Retinal pigment epithelial cell (primary cell): Measurements from ENCODE around the gene ADK.

ENCODE experiments used
- DNase-seq: peaks from one replicate; pipeline ENCODE4 v3.0.0-alpha.2; 2010; ENCODE audit warnings: low read depth
- H3K4me3 ChIP-seq: 2 replicates; pipeline ENCODE4 v1.5.1; 2011; ENCODE audit warnings: mild to moderate bottlenecking, low read length, control low read depth, moderate library complexity
- CTCF ChIP-seq: conservative IDR thresholded peaks from 2 replicates; pipeline ENCODE4 v1.5.1; 2011; ENCODE audit warnings: low read depth, low read length, control low read depth, inconsistent platforms

The ADK gene

GRCh38 chr10:74373059-74373458 lies 222.0 kb downstream of the ADK start:
- DNase-seq, result no peak
- TF ChIP-seq CTCF, result no peak

GRCh38 chr10:74377476-74377875 lies 226.5 kb downstream of the ADK start:
- TF ChIP-seq CTCF, result no peak
- DNase-seq, result no peak
- H3K4me3 ChIP-seq, result no peak overlapping the region

More at GRCh38 chr10:74373059-74373458, 222.0 kb downstream of the ADK start:
- no peak overlapping the region for H3K4me3 ChIP-seq

- no peak for TF ChIP-seq CTCF
- no peak overlapping the region for H3K4me3 ChIP-seq
- no peak for DNase-seq
Measured at GRCh38 chr10:74379474-74379873, 228.5 kb downstream of the ADK start.

GRCh38 chr10:74380795-74381194 lies 229.8 kb downstream of the ADK start:
- TF ChIP-seq CTCF, result no peak
- no peak overlapping the region for H3K4me3 ChIP-seq
- no peak for DNase-seq

GRCh38 chr10:74381291-74381853 lies 230.4 kb downstream of the ADK start:
- H3K4me3 ChIP-seq, result no peak overlapping the region
- no peak for TF ChIP-seq CTCF
- DNase-seq, result no peak

- TF ChIP-seq CTCF, result no peak
- DNase-seq, result no peak
- H3K4me3 ChIP-seq, result no peak overlapping the region
Measured at GRCh38 chr10:74382663-74383062, 231.6 kb downstream of the ADK start.

- no peak for TF ChIP-seq CTCF
- H3K4me3 ChIP-seq, result no peak overlapping the region
- no peak for DNase-seq
Measured at GRCh38 chr10:74383642-74384041, 232.6 kb downstream of the ADK start.
